SK-N-SH (cell line): ENCODE results near the gene GRM7. TPM values are rescaled to one million over a fixed set of nuclear protein-coding genes. Genes with fewer than 3 reads are reported as not detected.

Experiments used
- CTCF ChIA-PET: fragments of 300-600, 350-600 bp; formaldehyde crosslinking; extraction: SDS; loops from one replicate; lab custom pipeline; 2021; lab: Yijun Ruan, JAX
- POLR2A ChIA-PET: fragments of 350-600 bp; sonication (Branson Sonifier 250); formaldehyde crosslinking; extraction: SDS; loops from one replicate; lab custom pipeline; 2020; ENCODE audit warnings: antibody characterized with exemption, inconsistent platforms; lab: Yijun Ruan, JAX
- DNase-seq: peaks from one replicate; pipeline ENCODE4 v3.0.0; 2012
- H2AFZ ChIP-seq: fragments of 200-600 bp; sonication (generic); 2 replicates; pipeline ENCODE4 v1.8.1; 2016; ENCODE audit warnings: antibody characterized with exemption, mild to moderate bottlenecking, low read depth
- H3F3A ChIP-seq: fragments of 200-600 bp; sonication (generic); replicated peaks from 2 replicates; pipeline ENCODE3; 2016; ENCODE audit warnings: antibody characterized with exemption, mild to moderate bottlenecking; ENCODE audit not compliant: insufficient read depth
- H3K27ac ChIP-seq, 2 experiments: fragments of 200-500 bp in 1 of 2; fragments of 200-600 bp in 1 of 2; sonication (Bioruptor generic) in 1 of 2; sonication (generic), shearing (Covaris generic) in 1 of 2; 2 replicates each; pipeline versions ENCODE4 v1.5.1 to v1.6.1; 2014 to 2016; ENCODE audit warnings: low read depth in 2 of 2, inconsistent platforms in 1 of 2, low read length in 1 of 2, mild to moderate bottlenecking in 1 of 2, mixed read lengths in 1 of 2
- H3K27me3 ChIP-seq: fragments of 200-600 bp; sonication (generic), shearing (Covaris generic); 2 replicates; pipeline ENCODE4 v1.6.1; 2016; ENCODE audit warnings: mixed run types; ENCODE audit not compliant: insufficient read depth
- H3K36me3 ChIP-seq, 2 experiments: fragments of 200-500 bp in 1 of 2; fragments of 200-600 bp in 1 of 2; sonication (Bioruptor generic) in 1 of 2; sonication (generic) in 1 of 2; replicated peaks in 1 of 2; 2 replicates each; pipeline versions ENCODE3 to v1.5.1; 2014 to 2016; ENCODE audit warnings: low read length in 1 of 2, mild to moderate bottlenecking in 1 of 2; ENCODE audit not compliant: insufficient read depth in 2 of 2, control insufficient read depth in 1 of 2
- H3K4me1 ChIP-seq, 2 experiments: fragments of 200-500 bp in 1 of 2; fragments of 200-600 bp in 1 of 2; sonication (Bioruptor generic) in 1 of 2; sonication (generic), shearing (Covaris generic) in 1 of 2; 2 replicates each; pipeline versions ENCODE4 v1.5.1 to v1.6.1; 2014 to 2016; ENCODE audit warnings: low read depth in 1 of 2, low read length in 1 of 2, mixed run types in 1 of 2; ENCODE audit not compliant: insufficient read depth in 2 of 2, control insufficient read depth in 1 of 2
- H3K4me2 ChIP-seq: fragments of 200-600 bp; sonication (generic), shearing (Covaris generic); 2 replicates; pipeline ENCODE4 v1.6.1; 2017; ENCODE audit warnings: mixed run types
- H3K4me3 ChIP-seq, 2 experiments: fragments of 200-500 bp in 1 of 2; fragments of 200-600 bp in 1 of 2; sonication (Bioruptor generic) in 1 of 2; sonication (generic), shearing (Covaris generic) in 1 of 2; 2 replicates each; pipeline versions ENCODE4 v1.5.1 to v1.8.1; 2014 to 2016; ENCODE audit warnings: low read depth in 2 of 2, inconsistent platforms in 1 of 2, low read length in 1 of 2, mild to moderate bottlenecking in 1 of 2, mixed read lengths in 1 of 2, moderate library complexity in 1 of 2
- H3K79me2 ChIP-seq: fragments of 200-600 bp; sonication (generic); 2 replicates; pipeline ENCODE4 v1.8.1; 2017; ENCODE audit warnings: mild to moderate bottlenecking; ENCODE audit not compliant: insufficient read depth
- H3K9ac ChIP-seq: fragments of 200-600 bp; sonication (generic); 2 replicates; pipeline ENCODE4 v1.6.1; 2017; ENCODE audit warnings: mixed run types
- H3K9me2 ChIP-seq: fragments of 200-600 bp; sonication (generic); 2 replicates; pipeline ENCODE4 v1.6.1; 2017; ENCODE audit warnings: mixed run types
- H3K9me3 ChIP-seq: fragments of 200-600 bp; sonication (generic); 2 replicates; pipeline ENCODE4 v1.6.1; 2017; ENCODE audit warnings: mixed run types, mild to moderate bottlenecking, moderate library complexity
- H4K20me1 ChIP-seq: fragments of 200-600 bp; sonication (generic); 2 replicates; pipeline ENCODE4 v1.6.1; 2017; ENCODE audit warnings: mild to moderate bottlenecking, mixed run types; ENCODE audit not compliant: insufficient read depth
- CHD2 ChIP-seq: fragments of 150-350 bp; IDR thresholded peaks from 2 replicates; pipeline ENCODE4 v1.6.1; 2018; ENCODE audit warnings: low read length; ENCODE audit not compliant: partially characterized antibody
- CTCF ChIP-seq: fragments of 200-600 bp; sonication (generic); IDR thresholded peaks from 2 replicates; pipeline ENCODE4 v1.6.1; 2017; ENCODE audit warnings: antibody characterized with exemption, mild to moderate bottlenecking, moderate library complexity
- ELF1 ChIP-seq: IDR thresholded peaks from 2 replicates; pipeline ENCODE4 v1.4.0; 2012
- EZH2phosphoT487 ChIP-seq: fragments of 200-600 bp; sonication (generic); IDR thresholded peaks from 2 replicates; pipeline ENCODE4 v1.6.1; 2017; ENCODE audit warnings: low read depth, mixed run types, mild to moderate bottlenecking, antibody characterized with exemption, moderate library complexity, borderline replicate concordance
- GABPA ChIP-seq: IDR thresholded peaks from 2 replicates; pipeline ENCODE4 v1.4.0; 2012; ENCODE audit warnings: low read depth, mild to moderate bottlenecking
- MAX ChIP-seq: IDR thresholded peaks from 2 replicates; pipeline ENCODE4 v1.4.0; 2012; ENCODE audit warnings: low read depth
- MXI1 ChIP-seq: IDR thresholded peaks from 2 replicates; pipeline ENCODE4 v1.6.1; 2012; ENCODE audit warnings: mild to moderate bottlenecking, low read depth, low read length, improper control_type of control experiment
- NRF1 ChIP-seq: IDR thresholded peaks from 2 replicates; pipeline ENCODE4 v1.6.1; 2012; ENCODE audit warnings: low read depth, mild to moderate bottlenecking, low read length
- POLR2AphosphoS5 ChIP-seq: IDR thresholded peaks from 2 replicates; pipeline ENCODE4 v1.6.1; 2012; ENCODE audit warnings: low read depth, low read length
- RCOR1 ChIP-seq: fragments of 150-350 bp; IDR thresholded peaks from 2 replicates; pipeline ENCODE4 v1.6.1; 2017; ENCODE audit warnings: antibody characterized with exemption, low read length
- REST ChIP-seq: IDR thresholded peaks from 2 replicates; pipeline ENCODE4 v1.6.1; 2012; ENCODE audit warnings: mild to moderate bottlenecking, low read depth, low read length, moderate library complexity
- RFX5 ChIP-seq: IDR thresholded peaks from 2 replicates; pipeline ENCODE4 v1.6.1; 2012; ENCODE audit warnings: mild to moderate bottlenecking, improper control_type of control experiment, low read length
- SIN3A ChIP-seq: IDR thresholded peaks from 2 replicates; pipeline ENCODE4 v1.6.1; 2012; ENCODE audit warnings: low read depth, mild to moderate bottlenecking, low read length, moderate library complexity, borderline replicate concordance
- TAF1 ChIP-seq: IDR thresholded peaks from 2 replicates; pipeline ENCODE4 v1.6.1; 2012; ENCODE audit warnings: low read depth, mild to moderate bottlenecking, low read length, moderate library complexity, borderline replicate concordance
- USF2 ChIP-seq: fragments of 150-350 bp; IDR thresholded peaks from 2 replicates; pipeline ENCODE4 v1.6.1; 2017; ENCODE audit warnings: antibody characterized with exemption, low read length, low read depth, borderline replicate concordance
- WGBS: methylation state at CpG from one replicate; pipeline ENCODE4 v1.1.6; 2017; ENCODE audit warnings: low lambda C conversion rate; 5-methylcytosine and 5-hydroxymethylcytosine counted together
- polyA plus RNA-seq, 3 experiments: library from polyadenylated mRNA; depleted of rRNA; stranded (reverse); fragments of >200 nt; gene quantifications; 2 replicates each; pipeline ENCODE4 v1.2.3, GENCODE V29; 2012
- TF ChIP-seq, protein P1 (sequence below): IDR thresholded peaks from 2 replicates; pipeline ENCODE4; 2012

GRM7 gene
- polyA plus RNA-seq, 1 of the 3 experiments (the other 2 are of a cell fraction) = 0.03 TPM

DNA sequence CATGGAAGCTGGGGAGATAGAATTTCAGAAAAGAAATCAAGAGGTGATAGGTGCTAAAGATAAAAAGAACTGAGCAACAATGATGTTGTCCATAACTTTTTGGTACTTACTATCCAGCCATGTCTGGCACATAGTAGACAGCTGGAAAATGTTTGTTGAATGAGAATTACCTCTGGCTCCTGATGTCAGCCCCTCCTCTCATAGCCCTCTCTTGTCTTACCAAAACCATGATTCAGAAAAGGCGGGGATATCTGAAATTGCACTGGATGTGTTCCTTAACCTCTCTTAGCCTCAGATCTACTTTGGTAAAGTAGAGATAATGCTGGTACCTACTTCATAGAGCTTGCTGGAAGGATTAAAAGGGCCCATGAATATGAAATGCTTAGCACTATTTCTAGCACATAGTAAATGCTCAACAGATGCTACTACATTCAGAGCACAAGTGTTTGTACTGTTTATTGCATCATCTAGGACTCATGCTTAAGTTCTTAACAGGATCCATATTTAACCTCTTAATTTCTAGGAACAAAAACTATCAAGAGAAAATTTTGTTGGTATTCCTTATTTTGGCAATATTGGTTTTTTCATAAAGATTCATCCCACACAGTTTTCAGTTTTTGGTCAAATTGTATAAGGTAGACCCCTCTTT, 859.9 kb downstream of the GRM7 start:
- no peak overlapping the region for H3K4me2 ChIP-seq
- no peaks in the 10 kb centered on the region for H3K79me2 ChIP-seq
- no peaks in the 10 kb centered on the region for H3K9me3 ChIP-seq
- no peak overlapping the region for H3K4me3 ChIP-seq
- 18% methylated on average over 1 of the region's 1 CpG for WGBS
- TF ChIP-seq, protein P1, sequence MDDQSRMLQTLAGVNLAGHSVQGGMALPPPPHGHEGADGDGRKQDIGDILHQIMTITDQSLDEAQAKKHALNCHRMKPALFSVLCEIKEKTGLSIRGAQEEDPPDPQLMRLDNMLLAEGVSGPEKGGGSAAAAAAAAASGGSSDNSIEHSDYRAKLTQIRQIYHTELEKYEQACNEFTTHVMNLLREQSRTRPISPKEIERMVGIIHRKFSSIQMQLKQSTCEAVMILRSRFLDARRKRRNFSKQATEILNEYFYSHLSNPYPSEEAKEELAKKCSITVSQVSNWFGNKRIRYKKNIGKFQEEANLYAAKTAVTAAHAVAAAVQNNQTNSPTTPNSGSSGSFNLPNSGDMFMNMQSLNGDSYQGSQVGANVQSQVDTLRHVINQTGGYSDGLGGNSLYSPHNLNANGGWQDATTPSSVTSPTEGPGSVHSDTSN = no peak
- TF ChIP-seq POLR2AphosphoS5 = no peak
- TF ChIP-seq RCOR1 = no peak
- TF ChIP-seq RFX5 = no peak
- no peak for TF ChIP-seq MAX
- no peak for TF ChIP-seq TAF1
- TF ChIP-seq NRF1 = no peak
- TF ChIP-seq MXI1 = no peak
- TF ChIP-seq GABPA = no peak
- TF ChIP-seq SIN3A = no peak
- no peak for TF ChIP-seq CHD2
- no peak for TF ChIP-seq EZH2phosphoT487
- TF ChIP-seq CTCF = no peak
- no peak for TF ChIP-seq REST
- TF ChIP-seq USF2 = no peak
- TF ChIP-seq ELF1 = no peak
- no peak overlapping the region for H3K9ac ChIP-seq
- DNase-seq = no peak
- H3K27me3 ChIP-seq = no peaks in the 10 kb centered on the region
- H3K4me1 ChIP-seq = no peaks in the 10 kb centered on the region
- CTCF ChIA-PET = no interaction called here
- POLR2A ChIA-PET = no interaction called here
- H2AFZ ChIP-seq = no peak overlapping the region
- H3K27ac ChIP-seq = no peak overlapping the region
- no peaks in the 10 kb centered on the region for H3K9me2 ChIP-seq
- no peaks in the 10 kb centered on the region for H3K36me3 ChIP-seq
- no peaks in the 10 kb centered on the region for H4K20me1 ChIP-seq
- H3F3A ChIP-seq = no peaks in the 10 kb centered on the region
